B cell (primary cell): Measurements from ENCODE around the gene GPR108.

Source experiments
- EZH2 ChIP-seq: IDR thresholded peaks from 2 replicates; pipeline ENCODE4 v1.6.1; 2012; ENCODE audit warnings: borderline replicate concordance, low read depth, mild to moderate bottlenecking, moderate library complexity, low read length; ENCODE audit not compliant: insufficient read depth, poor library complexity, severe bottlenecking
- TF ChIP-seq, protein P1 (sequence below): fragments of 200-600 bp; IDR thresholded peaks from one replicate; pipeline ENCODE4 v1.8.0; 2022; ENCODE audit warnings: antibody characterized with exemption, mild to moderate bottlenecking

DNA sequence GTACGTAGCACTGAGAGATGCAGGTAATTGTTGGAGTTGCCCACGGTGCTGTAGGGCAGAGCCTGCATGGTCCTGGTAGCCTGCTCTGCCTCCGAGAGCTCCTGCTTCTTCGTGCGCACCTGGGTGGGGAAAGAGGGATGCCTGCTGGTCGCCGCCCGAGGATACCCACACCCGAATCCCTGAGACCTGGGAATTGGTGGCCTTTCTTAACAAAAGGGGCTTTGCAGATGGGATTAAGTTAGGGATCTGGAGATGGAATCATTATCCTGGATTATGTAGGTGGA, 26.4 kb downstream of the GPR108 start:
- TF ChIP-seq, protein P1, sequence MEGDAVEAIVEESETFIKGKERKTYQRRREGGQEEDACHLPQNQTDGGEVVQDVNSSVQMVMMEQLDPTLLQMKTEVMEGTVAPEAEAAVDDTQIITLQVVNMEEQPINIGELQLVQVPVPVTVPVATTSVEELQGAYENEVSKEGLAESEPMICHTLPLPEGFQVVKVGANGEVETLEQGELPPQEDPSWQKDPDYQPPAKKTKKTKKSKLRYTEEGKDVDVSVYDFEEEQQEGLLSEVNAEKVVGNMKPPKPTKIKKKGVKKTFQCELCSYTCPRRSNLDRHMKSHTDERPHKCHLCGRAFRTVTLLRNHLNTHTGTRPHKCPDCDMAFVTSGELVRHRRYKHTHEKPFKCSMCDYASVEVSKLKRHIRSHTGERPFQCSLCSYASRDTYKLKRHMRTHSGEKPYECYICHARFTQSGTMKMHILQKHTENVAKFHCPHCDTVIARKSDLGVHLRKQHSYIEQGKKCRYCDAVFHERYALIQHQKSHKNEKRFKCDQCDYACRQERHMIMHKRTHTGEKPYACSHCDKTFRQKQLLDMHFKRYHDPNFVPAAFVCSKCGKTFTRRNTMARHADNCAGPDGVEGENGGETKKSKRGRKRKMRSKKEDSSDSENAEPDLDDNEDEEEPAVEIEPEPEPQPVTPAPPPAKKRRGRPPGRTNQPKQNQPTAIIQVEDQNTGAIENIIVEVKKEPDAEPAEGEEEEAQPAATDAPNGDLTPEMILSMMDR: no peak
- TF ChIP-seq EZH2: no peak
